ENCODE data around the gene MAN1C1.

DNA sequence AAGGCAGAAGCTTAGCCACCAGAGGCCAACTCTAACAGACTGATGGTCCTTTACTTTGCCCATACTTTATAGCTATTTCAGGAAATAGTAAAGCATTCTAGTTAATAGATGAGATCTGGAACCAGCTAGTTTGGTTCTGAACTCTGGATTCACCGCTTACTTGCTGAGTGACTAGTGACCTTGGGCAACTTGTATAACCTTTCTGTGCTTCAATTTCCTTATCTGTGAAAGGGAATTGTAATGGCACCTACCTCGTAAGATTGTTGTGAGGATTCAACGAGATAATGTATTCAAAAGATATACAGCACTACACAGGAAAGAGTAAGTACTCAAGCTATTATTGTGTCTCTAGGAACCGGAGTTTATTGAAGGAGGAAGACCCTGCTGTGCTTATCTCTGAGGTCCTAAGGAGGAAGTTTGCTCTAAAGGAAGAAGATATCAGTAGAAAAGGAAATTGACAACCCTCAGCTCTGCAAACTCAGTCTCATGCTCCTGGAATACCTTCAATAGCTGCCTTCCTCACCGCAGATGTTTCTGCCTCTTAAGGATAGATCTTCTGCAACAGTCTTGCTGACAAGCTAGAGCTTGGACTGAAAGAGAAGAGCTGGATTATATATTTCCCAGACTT is 215.1 kb downstream of the MAN1C1 start:
- TF ChIP-seq, protein P1, sequence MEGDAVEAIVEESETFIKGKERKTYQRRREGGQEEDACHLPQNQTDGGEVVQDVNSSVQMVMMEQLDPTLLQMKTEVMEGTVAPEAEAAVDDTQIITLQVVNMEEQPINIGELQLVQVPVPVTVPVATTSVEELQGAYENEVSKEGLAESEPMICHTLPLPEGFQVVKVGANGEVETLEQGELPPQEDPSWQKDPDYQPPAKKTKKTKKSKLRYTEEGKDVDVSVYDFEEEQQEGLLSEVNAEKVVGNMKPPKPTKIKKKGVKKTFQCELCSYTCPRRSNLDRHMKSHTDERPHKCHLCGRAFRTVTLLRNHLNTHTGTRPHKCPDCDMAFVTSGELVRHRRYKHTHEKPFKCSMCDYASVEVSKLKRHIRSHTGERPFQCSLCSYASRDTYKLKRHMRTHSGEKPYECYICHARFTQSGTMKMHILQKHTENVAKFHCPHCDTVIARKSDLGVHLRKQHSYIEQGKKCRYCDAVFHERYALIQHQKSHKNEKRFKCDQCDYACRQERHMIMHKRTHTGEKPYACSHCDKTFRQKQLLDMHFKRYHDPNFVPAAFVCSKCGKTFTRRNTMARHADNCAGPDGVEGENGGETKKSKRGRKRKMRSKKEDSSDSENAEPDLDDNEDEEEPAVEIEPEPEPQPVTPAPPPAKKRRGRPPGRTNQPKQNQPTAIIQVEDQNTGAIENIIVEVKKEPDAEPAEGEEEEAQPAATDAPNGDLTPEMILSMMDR (IDR thresholded peaks at IDR 0.05; ENCODE audit: extremely low read depth in 1 of 2, insufficient read depth in 1 of 2, low read depth in 1 of 2, low read length in 2 of 2) = no peak
- no peak for TF ChIP-seq POLR2A (IDR thresholded peaks at IDR 0.05; ENCODE audit: low read depth, low read length)
- no peak for TF ChIP-seq FOS (IDR thresholded peaks at IDR 0.05; ENCODE audit: borderline replicate concordance, insufficient read depth, low read length)
- TF ChIP-seq POLR2AphosphoS5 (IDR thresholded peaks at IDR 0.05; ENCODE audit: insufficient read depth, low read depth, low read length) = no peak

Data from endothelial cell of umbilical vein (primary cell).